MM.1S (cell line): Measurements from ENCODE around the gene FKBP9.
"Not testable (repeated sequence)": the region's sequence is repeated elsewhere in the genome, so short reads cannot be mapped to it uniquely, and the experiment has no call there.

ENCODE experiments used
- EZH2 ChIP-seq: fragments of 300-600 bp; sonication (generic); optimal IDR thresholded peaks from 2 replicates; pipeline ENCODE3; 2017; ENCODE audit warnings: low read depth, mild to moderate bottlenecking, antibody characterized with exemption, low read length, mixed read lengths
- EZH2phosphoT487 ChIP-seq: fragments of 300-600 bp; sonication (generic); IDR thresholded peaks from 2 replicates; pipeline ENCODE4 v1.6.1; 2018; ENCODE audit warnings: antibody characterized with exemption, low read length
- TF ChIP-seq, protein P1 (sequence below): fragments of 300-600 bp; sonication (generic); IDR thresholded peaks from 2 replicates; pipeline ENCODE4 v1.5.1; 2016; ENCODE audit warnings: antibody characterized with exemption, low read length, mixed read lengths

DNA sequence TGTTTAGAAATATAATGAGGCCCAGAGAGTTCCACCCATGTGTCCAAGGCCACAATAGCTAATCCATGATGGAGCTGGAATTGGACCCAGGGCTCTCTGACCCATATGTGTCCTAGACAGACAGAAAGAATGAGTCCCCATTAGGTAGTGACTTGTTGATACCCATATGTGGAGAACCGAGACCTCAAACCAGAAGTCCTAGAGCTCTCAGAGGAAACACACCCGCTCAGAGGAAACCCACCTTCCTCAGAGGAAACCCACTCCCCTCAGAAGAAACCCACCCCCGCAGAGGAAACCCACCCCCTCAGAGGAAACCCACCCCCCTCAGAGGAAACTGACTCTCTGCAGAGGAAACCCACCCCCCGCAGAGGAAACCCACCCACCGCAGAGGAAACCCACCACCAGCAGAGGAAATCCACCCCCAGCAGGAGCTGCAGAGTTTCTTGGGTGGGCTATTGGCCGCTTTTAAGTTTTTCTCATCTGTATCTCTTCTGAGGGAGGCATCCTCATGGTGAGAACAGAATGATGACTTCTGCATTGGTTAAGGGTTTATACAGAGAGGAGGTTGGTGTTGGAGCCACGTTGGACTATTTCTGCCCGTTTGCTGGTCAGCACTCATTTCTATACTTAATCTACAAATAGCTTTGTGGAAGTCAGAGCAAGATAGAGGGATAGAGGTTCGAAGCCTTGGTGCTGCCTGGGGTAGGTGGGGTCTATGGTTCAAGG, 34.9 kb downstream of the FKBP9 start:
- TF ChIP-seq EZH2, EZH2phosphoT487: not testable (repeated sequence)
- TF ChIP-seq, protein P1, sequence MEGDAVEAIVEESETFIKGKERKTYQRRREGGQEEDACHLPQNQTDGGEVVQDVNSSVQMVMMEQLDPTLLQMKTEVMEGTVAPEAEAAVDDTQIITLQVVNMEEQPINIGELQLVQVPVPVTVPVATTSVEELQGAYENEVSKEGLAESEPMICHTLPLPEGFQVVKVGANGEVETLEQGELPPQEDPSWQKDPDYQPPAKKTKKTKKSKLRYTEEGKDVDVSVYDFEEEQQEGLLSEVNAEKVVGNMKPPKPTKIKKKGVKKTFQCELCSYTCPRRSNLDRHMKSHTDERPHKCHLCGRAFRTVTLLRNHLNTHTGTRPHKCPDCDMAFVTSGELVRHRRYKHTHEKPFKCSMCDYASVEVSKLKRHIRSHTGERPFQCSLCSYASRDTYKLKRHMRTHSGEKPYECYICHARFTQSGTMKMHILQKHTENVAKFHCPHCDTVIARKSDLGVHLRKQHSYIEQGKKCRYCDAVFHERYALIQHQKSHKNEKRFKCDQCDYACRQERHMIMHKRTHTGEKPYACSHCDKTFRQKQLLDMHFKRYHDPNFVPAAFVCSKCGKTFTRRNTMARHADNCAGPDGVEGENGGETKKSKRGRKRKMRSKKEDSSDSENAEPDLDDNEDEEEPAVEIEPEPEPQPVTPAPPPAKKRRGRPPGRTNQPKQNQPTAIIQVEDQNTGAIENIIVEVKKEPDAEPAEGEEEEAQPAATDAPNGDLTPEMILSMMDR = not testable (repeated sequence)
